Caki2 (cell line): ENCODE measurements around the gene MZT1. TPM values are rescaled to one million over a fixed set of nuclear protein-coding genes. Genes with fewer than 3 reads are reported as not detected.

Source experiments
- DNase-seq: peaks from one replicate; pipeline ENCODE4 v3.0.0-alpha.2; 2015; ENCODE audit warnings: low read depth
- in situ Hi-C: cut with HindIII; loops from 2 replicates; pipeline ENCODE4 v1.10.0; 2016; ENCODE audit warnings: low sequenced_read_pairs, low pct_unique_long_range_greater_than_20kb, mixed read lengths
- total RNA-seq: library from RNA; depleted of rRNA; stranded (reverse); fragments of >200 nt; shearing (Covaris generic); gene quantifications from 2 replicates; pipeline ENCODE4 v1.2.3, GENCODE V29; 2014; ENCODE audit warnings: low replicate concordance; rRNA removed

Gene MZT1
- total RNA-seq, 1 experiment from 2014 or later, result 29.8 TPM

GRCh38 chr13:72692884-72693514 lies 34.4 kb downstream of the MZT1 start:
- no peak for DNase-seq
- in situ Hi-C loops, result no loop called here

- no peak for DNase-seq
- in situ Hi-C loops, result no loop called here
Measured at GRCh38 chr13:72689181-72689696, 38.2 kb downstream of the MZT1 start.

GRCh38 chr13:72686766-72687165 lies 40.7 kb downstream of the MZT1 start:
- in situ Hi-C loops, result no loop called here
- no peak for DNase-seq

DNA sequence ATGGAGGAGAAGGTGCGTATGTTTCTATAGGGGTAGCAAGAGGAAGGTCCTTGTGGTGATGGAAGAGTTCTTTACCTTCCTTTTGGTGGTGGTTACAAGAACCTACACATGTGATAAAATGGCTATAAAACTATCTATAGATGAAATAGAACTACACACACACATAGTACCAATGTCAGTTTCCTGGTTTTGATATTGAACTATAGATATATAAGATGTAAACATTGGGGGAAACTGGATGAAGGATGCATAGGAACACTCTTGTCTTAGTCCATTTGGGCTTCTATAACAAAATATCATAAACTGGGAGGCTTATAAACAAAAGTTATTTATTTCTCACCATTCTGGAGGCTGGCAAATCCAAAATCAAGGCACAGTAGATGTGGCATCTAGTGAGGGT lies 47.1 kb downstream of the MZT1 start:
- DNase-seq, result no peak
- in situ Hi-C loops, result no loop called here

DNA sequence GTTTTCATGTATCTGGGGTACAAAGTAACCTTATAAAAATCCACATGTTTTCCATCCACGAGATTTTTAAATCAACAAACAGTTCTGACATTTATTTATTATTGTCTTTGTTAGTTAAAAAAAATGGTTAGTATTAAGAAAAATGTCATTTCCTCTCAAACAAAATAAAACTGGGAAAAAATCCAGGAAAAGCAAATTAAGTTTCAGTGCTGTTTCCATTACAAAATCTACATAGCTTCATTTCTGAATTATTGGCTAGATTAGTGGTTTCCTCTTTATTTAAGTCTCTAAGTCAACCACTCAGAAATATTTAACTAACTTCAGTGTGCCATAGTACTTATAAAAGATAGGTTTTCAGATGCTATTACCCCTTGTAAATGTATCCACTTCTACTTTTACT lies 49.1 kb downstream of the MZT1 start:
- in situ Hi-C loops, result no loop called here

DNA sequence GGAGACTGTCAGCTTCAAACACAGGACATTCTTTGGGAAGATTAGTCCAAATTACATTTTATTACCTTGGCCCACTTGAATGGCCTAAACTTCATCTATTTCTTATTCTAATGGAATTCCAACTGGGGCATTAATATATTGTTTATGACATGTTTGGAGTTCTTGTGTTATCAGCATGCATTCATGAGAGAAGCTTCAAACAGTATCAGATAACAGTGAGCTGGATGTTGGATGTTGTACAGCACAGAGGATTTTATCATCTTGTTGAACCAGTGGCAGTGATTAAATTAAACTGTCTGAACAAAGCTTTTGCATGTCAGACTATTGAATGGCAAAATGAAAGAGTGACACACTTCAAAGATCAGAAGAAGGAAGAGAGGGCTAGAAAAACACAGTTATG lies 50.0 kb downstream of the MZT1 start:
- in situ Hi-C loops, result no loop called here

More for the DNA sequence above, 49.1 kb downstream of the MZT1 start:
- DNase-seq, result no peak

GRCh38 chr13:72666391-72666790 lies 61.0 kb downstream of the MZT1 start:
- in situ Hi-C loops, result no loop called here
- DNase-seq, result no peak

More for the DNA sequence above, 50.0 kb downstream of the MZT1 start:
- DNase-seq, result no peak

- in situ Hi-C loops, result no loop called here
- DNase-seq, result no peak
Measured at GRCh38 chr13:72662548-72662947, 64.9 kb downstream of the MZT1 start.

Other genes starting within 250 kb of the MZT1 start
- 13.0 and 14.0 TPM in 2 replicates for gene BORA, start 294 bp upstream of the MZT1 start, total RNA-seq
- 10.6 and 18.4 TPM in 2 replicates for gene DIS3, start 54.3 kb upstream of the MZT1 start, total RNA-seq
- 5.5 and 9.9 TPM in 2 replicates for gene PIBF1, start 54.5 kb upstream of the MZT1 start, total RNA-seq